WTC11 (cell line): ENCODE data around the gene BUD13.

Experiments
- CBFB ChIP-seq: sonication (generic); formaldehyde crosslinking; IDR thresholded peaks from 2 replicates; pipeline ENCODE4 v1.8.1; 2022; ENCODE audit warnings: mild to moderate bottlenecking, low read depth, missing genetic modification reagents
- CREM ChIP-seq: sonication (generic); formaldehyde crosslinking; IDR thresholded peaks from 2 replicates; pipeline ENCODE4 v1.8.1; 2022; ENCODE audit warnings: mild to moderate bottlenecking, missing genetic modification reagents, moderate library complexity
- ELF4 ChIP-seq: sonication (generic); formaldehyde crosslinking; IDR thresholded peaks from 2 replicates; pipeline ENCODE4 v1.8.1; 2022; ENCODE audit warnings: low read depth, mild to moderate bottlenecking, moderate library complexity, missing genetic modification reagents
- ETV6 ChIP-seq: sonication (generic); formaldehyde crosslinking; IDR thresholded peaks from 2 replicates; pipeline ENCODE4 v1.8.1; 2022; ENCODE audit warnings: mild to moderate bottlenecking, missing genetic modification reagents
- OVOL2 ChIP-seq: fragments of 250-450 bp; sonication (Bioruptor Pico); IDR thresholded peaks from 2 replicates; pipeline ENCODE4 v1.9.0; 2021; ENCODE audit warnings: mild to moderate bottlenecking, borderline replicate concordance
- TF ChIP-seq, protein P1 (sequence below): fragments of 250-450 bp; sonication (Bioruptor Pico); IDR thresholded peaks from 2 replicates; pipeline ENCODE4 v1.9.0; 2021; ENCODE audit warnings: moderate library complexity, mild to moderate bottlenecking, inconsistent platforms, borderline replicate concordance
- TF ChIP-seq, protein P2 (sequence below): fragments of 200-600 bp; IDR thresholded peaks from 2 replicates; pipeline ENCODE4 v1.8.0; 2022; ENCODE audit warnings: antibody characterized with exemption
- TF ChIP-seq, protein P3 (sequence below): sonication (generic); formaldehyde crosslinking; IDR thresholded peaks from 2 replicates; pipeline ENCODE4 v1.8.1; 2023; ENCODE audit warnings: mild to moderate bottlenecking, missing genetic modification reagents, moderate library complexity
- TF ChIP-seq, protein P4 (sequence below): sonication (generic); formaldehyde crosslinking; IDR thresholded peaks from 2 replicates; pipeline ENCODE4 v1.8.1; 2023; ENCODE audit warnings: mild to moderate bottlenecking, missing genetic modification reagents
- TF ChIP-seq, protein P5 (sequence below): sonication (generic); formaldehyde crosslinking; conservative IDR thresholded peaks from 2 replicates; pipeline ENCODE4 v1.8.1; 2022; ENCODE audit warnings: mild to moderate bottlenecking, missing genetic modification reagents

DNA sequence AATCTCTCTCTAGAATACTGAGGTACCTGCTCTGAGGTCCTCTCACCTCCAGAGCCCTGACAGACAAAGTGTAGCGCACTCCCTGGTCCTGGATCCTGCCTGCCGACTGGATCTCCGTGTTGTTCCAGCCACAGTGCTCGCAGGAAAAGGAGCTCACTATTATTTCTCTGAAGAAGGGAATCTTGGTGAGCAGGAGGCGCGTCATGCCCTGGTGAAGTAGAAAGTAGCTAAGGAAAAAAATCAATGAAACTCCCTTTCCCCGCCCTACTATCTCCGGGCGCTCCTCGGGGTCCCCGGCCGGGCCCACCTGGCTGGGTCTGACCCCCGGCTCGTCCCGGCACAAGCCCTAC lies 14.6 kb upstream of the BUD13 start:
- TF ChIP-seq, protein P1, sequence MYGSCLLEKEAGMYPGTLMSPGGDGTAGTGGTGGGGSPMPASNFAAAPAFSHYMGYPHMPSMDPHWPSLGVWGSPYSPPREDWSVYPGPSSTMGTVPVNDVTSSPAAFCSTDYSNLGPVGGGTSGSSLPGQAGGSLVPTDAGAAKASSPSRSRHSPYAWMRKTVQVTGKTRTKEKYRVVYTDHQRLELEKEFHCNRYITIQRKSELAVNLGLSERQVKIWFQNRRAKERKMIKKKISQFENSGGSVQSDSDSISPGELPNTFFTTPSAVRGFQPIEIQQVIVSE (CRISPR knock-in tag), result no peak
- TF ChIP-seq, protein P2, sequence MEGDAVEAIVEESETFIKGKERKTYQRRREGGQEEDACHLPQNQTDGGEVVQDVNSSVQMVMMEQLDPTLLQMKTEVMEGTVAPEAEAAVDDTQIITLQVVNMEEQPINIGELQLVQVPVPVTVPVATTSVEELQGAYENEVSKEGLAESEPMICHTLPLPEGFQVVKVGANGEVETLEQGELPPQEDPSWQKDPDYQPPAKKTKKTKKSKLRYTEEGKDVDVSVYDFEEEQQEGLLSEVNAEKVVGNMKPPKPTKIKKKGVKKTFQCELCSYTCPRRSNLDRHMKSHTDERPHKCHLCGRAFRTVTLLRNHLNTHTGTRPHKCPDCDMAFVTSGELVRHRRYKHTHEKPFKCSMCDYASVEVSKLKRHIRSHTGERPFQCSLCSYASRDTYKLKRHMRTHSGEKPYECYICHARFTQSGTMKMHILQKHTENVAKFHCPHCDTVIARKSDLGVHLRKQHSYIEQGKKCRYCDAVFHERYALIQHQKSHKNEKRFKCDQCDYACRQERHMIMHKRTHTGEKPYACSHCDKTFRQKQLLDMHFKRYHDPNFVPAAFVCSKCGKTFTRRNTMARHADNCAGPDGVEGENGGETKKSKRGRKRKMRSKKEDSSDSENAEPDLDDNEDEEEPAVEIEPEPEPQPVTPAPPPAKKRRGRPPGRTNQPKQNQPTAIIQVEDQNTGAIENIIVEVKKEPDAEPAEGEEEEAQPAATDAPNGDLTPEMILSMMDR, result no peak
- TF ChIP-seq CBFB (CRISPR knock-in tag) (no peak), CREM (no peak), ELF4 (CRISPR knock-in tag) (no peak), ETV6 (CRISPR knock-in tag) (no peak), OVOL2 (CRISPR knock-in tag) (no peak)
- TF ChIP-seq, protein P3, sequence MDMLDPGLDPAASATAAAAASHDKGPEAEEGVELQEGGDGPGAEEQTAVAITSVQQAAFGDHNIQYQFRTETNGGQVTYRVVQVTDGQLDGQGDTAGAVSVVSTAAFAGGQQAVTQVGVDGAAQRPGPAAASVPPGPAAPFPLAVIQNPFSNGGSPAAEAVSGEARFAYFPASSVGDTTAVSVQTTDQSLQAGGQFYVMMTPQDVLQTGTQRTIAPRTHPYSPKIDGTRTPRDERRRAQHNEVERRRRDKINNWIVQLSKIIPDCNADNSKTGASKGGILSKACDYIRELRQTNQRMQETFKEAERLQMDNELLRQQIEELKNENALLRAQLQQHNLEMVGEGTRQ (CRISPR knock-in tag), result no peak
- TF ChIP-seq, protein P4, sequence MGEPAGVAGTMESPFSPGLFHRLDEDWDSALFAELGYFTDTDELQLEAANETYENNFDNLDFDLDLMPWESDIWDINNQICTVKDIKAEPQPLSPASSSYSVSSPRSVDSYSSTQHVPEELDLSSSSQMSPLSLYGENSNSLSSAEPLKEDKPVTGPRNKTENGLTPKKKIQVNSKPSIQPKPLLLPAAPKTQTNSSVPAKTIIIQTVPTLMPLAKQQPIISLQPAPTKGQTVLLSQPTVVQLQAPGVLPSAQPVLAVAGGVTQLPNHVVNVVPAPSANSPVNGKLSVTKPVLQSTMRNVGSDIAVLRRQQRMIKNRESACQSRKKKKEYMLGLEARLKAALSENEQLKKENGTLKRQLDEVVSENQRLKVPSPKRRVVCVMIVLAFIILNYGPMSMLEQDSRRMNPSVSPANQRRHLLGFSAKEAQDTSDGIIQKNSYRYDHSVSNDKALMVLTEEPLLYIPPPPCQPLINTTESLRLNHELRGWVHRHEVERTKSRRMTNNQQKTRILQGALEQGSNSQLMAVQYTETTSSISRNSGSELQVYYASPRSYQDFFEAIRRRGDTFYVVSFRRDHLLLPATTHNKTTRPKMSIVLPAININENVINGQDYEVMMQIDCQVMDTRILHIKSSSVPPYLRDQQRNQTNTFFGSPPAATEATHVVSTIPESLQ (CRISPR knock-in tag), result no peak
- TF ChIP-seq, protein P5, sequence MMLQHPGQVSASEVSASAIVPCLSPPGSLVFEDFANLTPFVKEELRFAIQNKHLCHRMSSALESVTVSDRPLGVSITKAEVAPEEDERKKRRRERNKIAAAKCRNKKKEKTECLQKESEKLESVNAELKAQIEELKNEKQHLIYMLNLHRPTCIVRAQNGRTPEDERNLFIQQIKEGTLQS (CRISPR knock-in tag), result no peak
